GM12872 (cell line): Measurements from ENCODE around the gene NACC1.
A peak's percentile ranks its signal among the peaks of the same experiment; 100 is the strongest.

Experiments
- TF ChIP-seq, protein P1 (sequence below): IDR thresholded peaks from 3 replicates; pipeline ENCODE4 v1.5.1; 2011; ENCODE audit warnings: low read depth, mild to moderate bottlenecking, low read length, moderate library complexity; ENCODE audit not compliant: insufficient read depth

NACC1 gene

DNA sequence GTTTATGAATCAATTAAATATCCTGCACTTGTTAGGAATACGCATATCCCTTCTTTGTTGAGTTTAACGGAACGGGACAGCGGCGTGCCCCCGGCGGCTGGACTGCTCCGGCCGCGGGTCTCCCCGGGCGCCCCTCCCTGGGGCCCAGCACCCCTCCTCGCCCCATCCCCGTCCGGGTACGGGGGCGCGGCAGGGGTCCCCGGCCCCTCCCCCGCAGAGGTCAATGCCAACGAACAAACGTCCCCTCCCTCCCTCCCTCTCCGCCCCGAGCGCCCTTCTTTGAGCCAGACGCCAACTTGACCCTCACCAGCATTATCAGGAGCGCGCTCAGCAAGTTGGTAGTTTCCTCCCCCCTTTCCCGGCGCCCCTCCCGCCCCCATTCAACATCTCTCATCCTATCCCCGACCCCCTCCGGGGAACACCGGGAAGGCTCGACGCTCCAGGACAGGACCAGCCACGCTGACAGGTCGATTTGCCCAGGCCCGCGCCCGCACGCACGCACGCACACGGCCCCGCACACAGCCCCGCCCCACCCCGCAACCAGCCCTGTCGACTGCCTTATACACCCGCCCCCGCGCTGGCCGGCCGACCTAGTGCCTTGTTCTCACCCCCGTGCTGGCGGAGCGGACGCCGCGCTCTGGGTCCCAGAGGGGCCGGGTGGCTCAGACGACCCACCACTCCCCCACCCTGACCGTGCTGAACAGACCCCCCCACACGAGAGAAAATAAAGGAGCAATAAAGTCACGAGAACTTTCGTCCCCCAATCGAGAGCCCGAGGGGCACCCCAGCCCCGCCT, 20.4 kb upstream of the NACC1 start:
- TF ChIP-seq, protein P1, sequence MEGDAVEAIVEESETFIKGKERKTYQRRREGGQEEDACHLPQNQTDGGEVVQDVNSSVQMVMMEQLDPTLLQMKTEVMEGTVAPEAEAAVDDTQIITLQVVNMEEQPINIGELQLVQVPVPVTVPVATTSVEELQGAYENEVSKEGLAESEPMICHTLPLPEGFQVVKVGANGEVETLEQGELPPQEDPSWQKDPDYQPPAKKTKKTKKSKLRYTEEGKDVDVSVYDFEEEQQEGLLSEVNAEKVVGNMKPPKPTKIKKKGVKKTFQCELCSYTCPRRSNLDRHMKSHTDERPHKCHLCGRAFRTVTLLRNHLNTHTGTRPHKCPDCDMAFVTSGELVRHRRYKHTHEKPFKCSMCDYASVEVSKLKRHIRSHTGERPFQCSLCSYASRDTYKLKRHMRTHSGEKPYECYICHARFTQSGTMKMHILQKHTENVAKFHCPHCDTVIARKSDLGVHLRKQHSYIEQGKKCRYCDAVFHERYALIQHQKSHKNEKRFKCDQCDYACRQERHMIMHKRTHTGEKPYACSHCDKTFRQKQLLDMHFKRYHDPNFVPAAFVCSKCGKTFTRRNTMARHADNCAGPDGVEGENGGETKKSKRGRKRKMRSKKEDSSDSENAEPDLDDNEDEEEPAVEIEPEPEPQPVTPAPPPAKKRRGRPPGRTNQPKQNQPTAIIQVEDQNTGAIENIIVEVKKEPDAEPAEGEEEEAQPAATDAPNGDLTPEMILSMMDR: no peak

DNA sequence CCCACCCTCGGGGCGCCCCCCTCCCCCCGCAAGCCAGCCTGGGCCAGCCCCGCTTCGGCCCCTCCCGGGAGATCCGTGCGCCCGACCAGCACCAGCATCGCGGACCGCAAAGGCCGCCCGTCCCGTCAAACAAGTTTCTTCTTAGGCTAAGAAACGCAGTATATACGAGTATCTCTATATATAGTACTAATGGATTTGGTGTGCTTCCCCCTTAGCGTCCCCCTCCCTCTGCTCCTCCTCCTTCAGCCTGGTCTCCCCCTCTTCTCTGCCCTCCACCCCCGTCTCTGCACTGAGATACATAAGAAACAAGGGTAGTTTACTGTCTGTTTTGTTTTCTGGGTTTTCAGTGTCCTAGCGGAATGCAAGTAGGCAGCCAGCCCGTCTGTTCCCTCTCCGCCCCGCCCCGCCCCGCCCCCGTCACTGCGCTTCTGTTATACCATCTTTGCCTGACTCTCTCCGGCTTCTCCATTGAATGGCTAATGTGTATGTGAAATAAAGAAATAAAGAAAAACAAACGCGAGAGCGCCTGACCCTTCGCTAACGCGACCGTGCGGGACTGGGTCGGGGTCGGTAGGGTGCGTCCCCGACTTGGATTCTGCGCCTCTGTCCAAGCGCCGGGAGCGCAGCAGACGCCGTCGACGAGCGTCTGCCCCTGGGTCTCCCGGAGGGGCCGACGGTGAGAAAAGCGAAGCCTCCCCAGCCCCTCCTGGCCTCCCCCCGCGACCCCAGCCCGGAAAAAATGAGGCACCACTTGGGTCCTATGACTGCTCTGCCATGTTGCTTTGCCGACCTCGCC, 19.6 kb upstream of the NACC1 start:
- TF ChIP-seq, protein P1: no peak

DNA sequence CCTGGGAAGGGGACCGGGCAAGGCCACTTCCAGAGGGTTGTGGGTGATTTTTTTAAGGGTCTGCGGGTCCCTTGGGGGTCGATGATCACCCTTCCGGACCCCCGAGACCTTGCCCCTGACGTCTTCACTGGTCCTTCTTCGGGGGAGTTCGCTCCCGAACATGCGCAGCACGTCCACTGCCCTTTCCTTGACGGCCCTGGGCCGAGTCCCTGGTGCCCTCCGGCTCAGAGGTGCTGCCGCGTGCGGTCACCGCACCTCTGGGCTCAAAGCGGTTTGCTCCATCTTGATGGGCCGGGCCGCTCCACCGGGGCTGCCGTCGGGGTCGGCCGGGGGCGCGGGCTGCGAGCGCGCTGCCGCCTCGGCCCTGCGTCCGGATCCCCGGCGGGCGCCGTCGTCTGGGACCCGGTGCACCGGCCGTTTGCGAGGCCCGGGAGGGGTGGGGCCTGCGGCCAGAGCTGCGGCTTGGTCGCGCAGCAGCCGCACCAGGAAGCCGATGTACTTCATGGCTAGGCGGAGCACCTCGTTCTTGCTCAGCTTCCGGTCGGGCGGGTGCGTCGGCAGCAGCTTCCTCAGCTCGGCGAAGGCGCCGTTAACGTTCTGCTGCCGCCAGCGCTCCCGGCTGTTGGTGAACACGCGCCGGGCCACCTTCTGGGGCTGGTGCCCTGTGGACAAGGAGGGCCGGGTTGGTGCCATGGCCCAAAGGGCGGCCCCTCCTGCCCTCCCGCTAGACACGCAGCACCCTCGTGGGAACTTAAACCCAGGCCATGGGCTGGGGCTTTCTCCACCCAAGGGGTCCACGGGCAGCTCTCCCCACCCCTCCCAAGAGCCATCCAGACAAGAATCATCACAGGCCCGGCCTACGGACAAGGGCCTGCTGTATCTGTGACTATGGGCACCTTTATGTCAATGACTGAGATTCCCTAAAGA, 18.7 kb upstream of the NACC1 start:
- TF ChIP-seq, protein P1: no peak

DNA sequence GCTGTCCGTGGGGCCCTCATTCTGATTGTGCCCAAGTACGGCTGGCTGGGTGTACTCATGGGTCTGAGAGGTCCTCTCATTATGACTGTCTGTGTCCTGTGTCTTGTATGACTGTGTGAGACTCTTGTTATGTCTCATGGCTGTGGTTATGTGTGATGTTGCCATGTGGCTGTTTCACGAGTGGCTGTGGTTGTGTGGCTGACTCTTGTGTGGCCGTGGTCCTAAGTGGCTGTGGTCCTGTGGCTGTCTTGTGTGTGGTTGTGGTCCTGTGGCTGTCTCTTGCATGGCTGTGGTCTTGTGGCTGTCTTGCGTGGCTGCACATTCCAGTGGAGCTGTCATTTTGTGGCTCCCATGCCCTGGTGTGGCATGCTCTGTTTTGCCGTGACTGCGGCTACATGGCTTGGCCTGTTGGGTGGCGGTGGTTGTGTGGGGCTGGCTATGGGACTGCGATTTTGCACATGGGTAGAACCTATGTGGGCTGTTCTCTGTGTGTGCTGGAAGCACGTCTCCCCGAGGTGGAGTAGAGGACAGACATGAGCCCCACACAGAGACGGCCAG, 18.0 kb upstream of the NACC1 start:
- TF ChIP-seq, protein P1: no peak

DNA sequence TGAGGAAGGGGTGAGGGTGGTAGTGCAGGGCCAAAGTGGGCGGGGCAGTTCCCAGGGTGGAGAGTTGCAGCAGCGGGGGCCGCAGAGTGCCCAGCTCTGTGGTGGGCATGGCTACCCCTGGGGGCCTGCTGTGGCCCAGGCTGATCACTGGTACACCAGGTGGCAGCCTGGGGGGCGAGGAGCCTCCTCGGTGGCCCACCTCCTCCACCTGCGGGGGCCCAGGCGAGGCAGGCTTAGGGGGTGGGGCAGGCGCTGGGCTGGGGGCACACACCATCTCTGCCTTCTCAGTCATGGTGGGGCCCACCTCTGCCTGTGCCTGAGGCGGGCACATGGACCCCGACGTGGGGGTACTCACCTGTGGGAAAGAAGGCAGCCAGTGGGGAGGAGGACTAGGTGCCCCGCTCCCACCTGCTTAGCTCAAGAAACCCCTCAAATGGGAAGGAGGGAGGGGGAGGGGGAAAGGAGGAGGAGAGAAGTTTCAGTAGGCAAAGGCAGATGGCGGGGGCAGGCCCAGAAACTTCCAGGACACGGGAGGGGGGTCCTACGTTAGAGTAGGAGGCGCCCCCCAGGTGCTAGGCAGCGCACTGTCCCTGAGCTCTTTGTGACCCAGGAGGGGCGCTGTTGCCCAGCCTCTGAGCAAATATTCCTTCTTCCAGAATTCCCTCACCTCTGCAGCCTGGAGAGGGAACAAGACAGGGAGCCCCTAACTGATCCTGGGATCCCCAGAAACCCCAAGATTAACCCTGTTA, 17.0 kb upstream of the NACC1 start:
- TF ChIP-seq, protein P1: peak; percentile 58

DNA sequence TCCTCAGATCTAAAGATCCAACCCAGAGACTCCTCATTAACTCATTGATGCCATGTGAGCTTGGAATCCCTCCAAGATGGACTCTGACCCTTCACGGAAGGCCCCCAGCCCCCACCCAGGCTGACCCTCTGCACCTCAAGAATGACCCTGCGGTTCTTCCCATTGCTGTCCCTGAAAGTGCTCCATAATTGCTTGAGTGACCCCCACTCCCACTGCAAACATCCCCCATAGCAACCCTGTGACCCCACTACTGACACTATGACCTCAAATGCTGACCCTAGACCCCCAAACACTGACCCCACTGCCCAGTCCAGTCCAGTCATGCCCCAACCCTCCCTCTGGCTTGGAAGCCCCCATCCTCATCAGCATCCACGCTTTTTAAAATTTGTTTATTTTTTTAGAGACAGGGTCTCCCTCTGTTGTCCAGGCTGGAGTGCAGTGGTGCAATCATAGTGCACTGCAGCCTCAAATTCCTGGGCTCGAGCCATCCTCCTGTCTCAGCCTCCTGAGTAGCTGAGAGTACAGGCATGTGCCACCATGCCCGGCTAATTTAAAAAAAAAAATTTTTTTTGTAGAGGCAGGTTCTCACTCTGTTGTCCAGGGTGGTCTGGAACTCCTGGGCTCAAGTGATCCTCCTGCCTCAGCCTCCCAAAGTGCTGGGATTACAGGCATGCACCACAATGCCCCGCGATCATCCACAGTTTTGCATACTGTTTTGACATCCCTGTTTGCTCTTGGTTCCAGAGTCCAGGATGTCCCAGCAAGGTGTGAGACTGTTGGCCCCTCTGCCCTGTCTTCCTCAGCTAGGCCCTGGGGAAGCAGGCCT, 16.3 kb upstream of the NACC1 start:
- TF ChIP-seq, protein P1: no peak
